ENCODE measurements around the gene SLC26A3. TPM values are rescaled to one million over a fixed set of nuclear protein-coding genes. Genes with fewer than 3 reads are reported as not detected.

Gene SLC26A3
- total RNA-seq, 1 donor from 2014 or later = 0.33 TPM

- Histone ChIP-seq H3K4me1 (no peaks in the 10 kb centered on the region), H3K27ac (replicated peaks) (no peak overlapping the region), H3K27me3 (ENCODE audit: low read depth) (peaks cover 12% of the 10 kb centered on the region), H3K9me3 (replicated peaks) (no peaks in the 10 kb centered on the region), H3K36me3 (no peaks in the 10 kb centered on the region), H3K4me3 (no peak overlapping the region)
- DNase-seq = no peak
- intact Hi-C loops (cut with micrococcal nuclease) = no loop called here
- TF ChIP-seq, protein P1, sequence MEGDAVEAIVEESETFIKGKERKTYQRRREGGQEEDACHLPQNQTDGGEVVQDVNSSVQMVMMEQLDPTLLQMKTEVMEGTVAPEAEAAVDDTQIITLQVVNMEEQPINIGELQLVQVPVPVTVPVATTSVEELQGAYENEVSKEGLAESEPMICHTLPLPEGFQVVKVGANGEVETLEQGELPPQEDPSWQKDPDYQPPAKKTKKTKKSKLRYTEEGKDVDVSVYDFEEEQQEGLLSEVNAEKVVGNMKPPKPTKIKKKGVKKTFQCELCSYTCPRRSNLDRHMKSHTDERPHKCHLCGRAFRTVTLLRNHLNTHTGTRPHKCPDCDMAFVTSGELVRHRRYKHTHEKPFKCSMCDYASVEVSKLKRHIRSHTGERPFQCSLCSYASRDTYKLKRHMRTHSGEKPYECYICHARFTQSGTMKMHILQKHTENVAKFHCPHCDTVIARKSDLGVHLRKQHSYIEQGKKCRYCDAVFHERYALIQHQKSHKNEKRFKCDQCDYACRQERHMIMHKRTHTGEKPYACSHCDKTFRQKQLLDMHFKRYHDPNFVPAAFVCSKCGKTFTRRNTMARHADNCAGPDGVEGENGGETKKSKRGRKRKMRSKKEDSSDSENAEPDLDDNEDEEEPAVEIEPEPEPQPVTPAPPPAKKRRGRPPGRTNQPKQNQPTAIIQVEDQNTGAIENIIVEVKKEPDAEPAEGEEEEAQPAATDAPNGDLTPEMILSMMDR (IDR thresholded peaks at IDR 0.05; ENCODE audit: borderline replicate concordance) = no peak
Observed at GRCh38 chr7:107837145-107837512, 34.1 kb upstream of the SLC26A3 start.

DNA sequence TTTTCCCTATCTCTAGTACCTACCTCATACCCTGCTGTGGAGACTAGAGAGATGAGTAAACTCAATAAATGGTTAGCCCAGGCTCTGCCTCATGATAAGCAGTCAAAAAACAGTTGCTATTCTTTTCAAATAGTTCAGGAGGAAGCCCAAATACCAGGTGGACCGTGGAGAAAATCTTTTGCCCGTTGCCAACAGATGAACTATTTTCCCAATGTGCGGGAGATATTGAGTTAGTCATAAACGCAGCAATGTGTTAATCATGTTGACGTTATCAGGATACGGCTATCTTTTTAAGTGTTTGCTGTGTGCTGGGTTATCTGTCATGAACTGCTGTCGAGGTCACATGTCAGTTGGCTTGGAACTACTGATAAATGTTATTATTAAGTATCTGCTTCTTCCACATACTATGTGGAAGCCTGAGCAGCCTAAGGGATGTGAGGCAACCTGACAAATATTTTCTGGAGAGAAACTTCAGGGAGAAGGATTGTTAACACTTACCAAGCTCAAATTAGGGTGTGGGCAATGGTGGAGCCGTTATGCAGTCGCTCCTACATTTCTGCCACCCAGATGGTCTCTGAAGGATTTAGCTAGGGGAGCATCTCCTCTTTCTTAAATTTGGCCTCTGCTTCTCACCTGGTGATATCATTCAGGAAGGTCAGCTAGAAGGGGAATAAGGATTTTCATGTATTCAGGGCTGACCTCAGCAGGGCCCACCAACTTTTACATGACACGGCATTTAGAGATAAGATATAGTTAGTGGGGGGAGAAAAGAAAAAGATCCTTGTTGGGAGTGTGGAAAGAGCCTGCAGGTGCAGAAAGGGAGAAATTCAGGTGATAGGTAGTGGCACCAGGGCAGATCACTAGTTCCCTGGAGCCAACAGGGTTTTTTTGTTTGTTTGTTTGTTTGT, 33.5 kb upstream of the SLC26A3 start:
- H3K27ac ChIP-seq (replicated peaks) = no peak overlapping the region
- TF ChIP-seq, protein P1 (IDR thresholded peaks at IDR 0.05; ENCODE audit: borderline replicate concordance) = no peak
- intact Hi-C loops (cut with micrococcal nuclease) = no loop called here
- H3K36me3 ChIP-seq = no peaks in the 10 kb centered on the region
- no peaks in the 10 kb centered on the region for H3K9me3 ChIP-seq (replicated peaks)
- H3K4me1 ChIP-seq = no peaks in the 10 kb centered on the region
- H3K4me3 ChIP-seq = no peak overlapping the region
- peaks cover 12% of the 10 kb centered on the region for H3K27me3 ChIP-seq (ENCODE audit: low read depth)
- DNase-seq = no peak

DNA sequence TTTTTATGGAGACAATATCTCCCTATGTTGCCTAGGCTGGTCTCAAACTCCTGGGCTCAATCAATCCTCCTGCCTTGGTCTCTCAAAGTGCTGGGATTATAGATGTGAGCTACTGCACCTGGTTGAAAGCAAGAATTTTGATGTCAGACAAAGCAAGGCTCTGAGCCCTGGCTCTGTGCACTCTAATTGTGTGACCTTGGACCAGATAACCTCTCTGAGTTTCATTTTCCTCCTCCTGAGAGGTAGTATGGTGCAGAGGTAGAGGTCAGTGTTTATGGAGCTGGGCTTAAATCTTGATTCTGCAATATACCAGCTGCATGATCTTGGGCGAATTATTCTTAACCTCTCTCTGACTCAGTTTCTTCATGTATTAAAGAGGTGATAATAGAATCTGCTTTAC, 31.4 kb upstream of the SLC26A3 start:
- Histone ChIP-seq H3K27ac (replicated peaks) (no peak overlapping the region), H3K4me3 (no peak overlapping the region), H3K9me3 (replicated peaks) (no peaks in the 10 kb centered on the region), H3K4me1 (no peaks in the 10 kb centered on the region), H3K36me3 (no peaks in the 10 kb centered on the region), H3K27me3 (ENCODE audit: low read depth) (peaks cover 12% of the 10 kb centered on the region)
- intact Hi-C loops (cut with micrococcal nuclease) = no loop called here
- TF ChIP-seq, protein P1 (IDR thresholded peaks at IDR 0.05; ENCODE audit: borderline replicate concordance) = no peak
- no peak for DNase-seq

DNA sequence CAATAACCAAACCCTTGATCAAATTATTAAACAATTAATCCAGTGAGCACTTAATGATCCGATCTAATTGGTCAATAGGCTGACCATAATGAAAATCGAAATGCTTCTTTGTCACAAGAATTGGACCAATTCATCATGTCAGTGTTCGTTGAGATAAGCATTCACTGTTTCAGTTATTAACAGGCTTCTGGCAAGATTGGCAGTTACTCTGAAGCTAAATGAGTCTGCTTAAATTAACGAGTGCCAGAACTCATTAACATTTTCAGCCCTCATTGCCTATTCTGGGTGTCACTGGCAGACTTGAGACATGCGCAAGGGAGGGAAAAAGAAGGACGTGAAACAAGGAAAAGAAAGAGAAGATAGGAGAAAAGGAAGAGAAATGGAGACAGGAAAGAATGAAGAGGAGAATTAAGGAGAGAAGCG, 30.7 kb upstream of the SLC26A3 start:
- H3K9me3 ChIP-seq (replicated peaks) = no peaks in the 10 kb centered on the region
- no peaks in the 10 kb centered on the region for H3K4me1 ChIP-seq
- no peak for DNase-seq
- H3K36me3 ChIP-seq = no peaks in the 10 kb centered on the region
- no peak overlapping the region for H3K4me3 ChIP-seq
- peaks cover 12% of the 10 kb centered on the region for H3K27me3 ChIP-seq (ENCODE audit: low read depth)
- intact Hi-C loops (cut with micrococcal nuclease) = no loop called here
- H3K27ac ChIP-seq (replicated peaks) = no peak overlapping the region
- TF ChIP-seq, protein P1 (IDR thresholded peaks at IDR 0.05; ENCODE audit: borderline replicate concordance) = no peak

DNA sequence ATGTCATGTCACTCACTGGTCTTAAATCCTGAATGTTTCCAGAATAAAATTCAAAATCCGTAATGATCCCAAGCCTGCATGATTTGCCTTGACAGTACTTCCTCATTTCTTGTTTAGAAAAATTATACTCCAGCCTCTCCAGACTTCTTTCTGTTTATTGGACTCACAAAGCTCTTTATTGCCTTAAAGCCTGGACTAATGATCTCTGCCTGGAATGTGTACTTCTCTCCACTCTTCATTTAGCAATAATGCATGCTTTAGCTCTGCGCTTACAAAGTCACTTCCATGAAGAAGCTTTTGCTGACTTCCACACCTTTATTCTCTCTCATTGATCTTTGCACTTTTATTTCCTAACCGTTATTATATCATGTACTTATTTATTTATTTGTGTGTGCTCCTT, 27.4 kb upstream of the SLC26A3 start:
- Histone ChIP-seq H3K27me3 (ENCODE audit: low read depth) (no peaks in the 10 kb centered on the region), H3K4me3 (no peak overlapping the region), H3K27ac (replicated peaks) (no peak overlapping the region), H3K36me3 (no peaks in the 10 kb centered on the region), H3K4me1 (no peaks in the 10 kb centered on the region), H3K9me3 (replicated peaks) (peaks cover 3% of the 10 kb centered on the region)
- no peak for DNase-seq
- intact Hi-C loops (cut with micrococcal nuclease) = no loop called here
- TF ChIP-seq, protein P1 (IDR thresholded peaks at IDR 0.05; ENCODE audit: borderline replicate concordance) = no peak

All from left ventricle myocardium inferior (tissue), 1 donor.